ENCODE results near the gene KRT84.

GRCh38 chr12:52351196-52352059, 34.0 kb downstream of the KRT84 start:
- no peak for TF ChIP-seq CTCF (conservative IDR thresholded peaks at IDR 0.05; ENCODE audit: low read depth, low read length)
- TF ChIP-seq EZH2 (IDR thresholded peaks at IDR 0.05; ENCODE audit: borderline replicate concordance, low read depth, low read length, poor library complexity, severe bottlenecking): no peak

Measured in A673 (cell line).